Pancreas (tissue), 10 donors: Measurements from ENCODE around the gene PRRG3. TPM values are rescaled to one million over a fixed set of nuclear protein-coding genes. Genes with fewer than 3 reads are reported as not detected.

Experiments
- ATAC-seq, 4 donors: fragments of 200-7000 bp; cut with Tn5 transposase; one replicate each; pipeline versions ENCODE4 v1.8.0 to v1.9.1; 2020; ENCODE audit warnings: mild to moderate bottlenecking in 4 of 4, moderate library complexity in 4 of 4
- DNase-seq, 6 donors: peaks; one replicate each; pipeline ENCODE4 v3.0.0-alpha.2; 2020
- FAIRE-seq: peaks from 2 replicates; lab custom pipeline; 2012; peaks lifted over from hg19 to GRCh38; lab: Jason Lieb, UNC
- H3K27ac ChIP-seq, 4 donors: fragments of 200-600 bp; sonication (generic); 1 replicate in 3 of 4; 2 replicates in 1 of 4; pipeline versions ENCODE4 v1.5.0 to v1.8.0; 2020
- H3K27me3 ChIP-seq, 4 donors: fragments of 200-600 bp; one replicate each; pipeline ENCODE4 v1.8.0; 2021
- H3K36me3 ChIP-seq, 3 donors: fragments of 200-600 bp; sonication (generic) in 1 of 3; one replicate each; pipeline versions ENCODE4 v1.5.0 to v1.8.0; 2020 to 2021
- H3K4me1 ChIP-seq, 3 donors: fragments of 200-600 bp; one replicate each; pipeline ENCODE4 v1.8.0; 2021
- H3K4me3 ChIP-seq, 4 donors: fragments of 200-600 bp; sonication (generic) in 2 of 4; one replicate each; pipeline versions ENCODE4 v1.5.0 to v1.8.0; 2020 to 2021
- H3K9me3 ChIP-seq, 4 donors: fragments of 200-600 bp; one replicate each; pipeline ENCODE4 v1.8.0; 2021
- CTCF ChIP-seq, 4 donors: fragments of 200-600 bp; sonication (generic) in 3 of 4; IDR thresholded peaks; one replicate each; pipeline versions ENCODE4 v1.5.0 to v1.8.0; 2021; ENCODE audit warnings: antibody characterized with exemption in 4 of 4
- WGBS, 2 donors: extraction: QIAGEN DNeasy Blood & Tissue Kit; methylation state at CpG; one replicate each; pipeline ENCODE4 v1.1.7; 2013; 5-methylcytosine and 5-hydroxymethylcytosine counted together
- intact Hi-C, 3 donors: fragments of 100-400 bp; cut with DNase I; formaldehyde crosslinking; loops; one replicate each; pipeline versions ENCODE4 v1.11.1 to v1.14.2; 2022
- polyA plus RNA-seq, 2 donors: library from polyadenylated mRNA; stranded (reverse); fragments of 200-250 nt; gene quantifications; one replicate each; pipeline ENCODE4 v1.2.3, GENCODE V29; 2013
- total RNA-seq, 6 donors: library from RNA; stranded (reverse); fragmentation: NEBNext Ultra II Directional in 4 of 6; extraction: Animal tissue kit (Norgen Biotek cat#: 25700) in 4 of 6; gene quantifications; one replicate each; pipeline versions ENCODE4 v1.2.1 to v1.2.4, GENCODE V29; 2021 to 2023
- donor health status: healthy with polysubstance abuse.
- donor health status: DM: no; HTN: no; CAD: no; lungs with moderate emphysema.
- donor health status: DM: no; HTN: no; CAD: no.
- donor health status: control.
- donor health status: control.
- donor health status: Bipolar disorder and iron deficiency.
- donor health status: DM: yes; HTN: yes; CAD: no.
- donor health status: DM: no; HTN: no; CAD: no.
- donor health status: DM: no; HTN: no; CAD: no.
- donor health status: DM: yes; HTN: yes; CAD: no.

Gene PRRG3
- total and polyA plus RNA-seq, 8 donors: 0.02 to 0.41 (median 0.11) TPM; not detected in 2

- peak; percentile 94 to 98 (median 96) for ATAC-seq
- Histone ChIP-seq H3K4me3 (no peak overlapping the region), H3K4me1 (no peaks in the 10 kb centered on the region), H3K27me3 (peaks cover 0 to 21% (median 0%) of the 10 kb centered on the region in 4 donors), H3K27ac (no peak overlapping the region), H3K9me3 (no peaks in the 10 kb centered on the region), H3K36me3 (no peaks in the 10 kb centered on the region)
- TF ChIP-seq CTCF (IDR thresholded peaks at IDR 0.05): peak; percentile 64 to 87 (median 86)
- intact Hi-C loops: loop anchor here in 2 of 3 donors (5.0 to 10.0 kb wide), 3 partner anchors 879 to 1061 kb away; partner anchors contain the start of gene GABRQ (in 1 of the 2)
- 6 to 7% methylated on average over 22 of the region's 22 CpGs for WGBS, 2 donors
- no peak for FAIRE-seq
- DNase-seq: peak; percentile 22 to 85 (median 66)
Measured at GRCh38 chrX:151753313-151754046, 58.2 kb downstream of the PRRG3 start.

- no peak for FAIRE-seq
- DNase-seq: peak in 3 of 6 donors; percentile 19 to 63 (median 52)
- Histone ChIP-seq H3K4me1 (no peaks in the 10 kb centered on the region), H3K4me3 (no peak overlapping the region), H3K27me3 (peaks cover 0 to 16% (median 0%) of the 10 kb centered on the region in 4 donors), H3K27ac (no peak overlapping the region), H3K9me3 (no peaks in the 10 kb centered on the region), H3K36me3 (no peaks in the 10 kb centered on the region)
- WGBS, 2 donors: 43 to 44% methylated on average over 6 of the region's 6 CpGs
- ATAC-seq: peak; percentile 59 to 76 (median 74)
- no peak for TF ChIP-seq CTCF (IDR thresholded peaks at IDR 0.05)
- intact Hi-C loops: loop anchor here in 2 of 3 donors (5.0 to 10.0 kb wide), 3 partner anchors 878 to 1061 kb away; partner anchors contain the start of gene GABRQ (in 1 of the 2)
Measured at GRCh38 chrX:151754047-151754429, 58.8 kb downstream of the PRRG3 start.

GRCh38 chrX:151754641-151755215, 59.5 kb downstream of the PRRG3 start:
- Histone ChIP-seq H3K4me1 (no peaks in the 10 kb centered on the region), H3K4me3 (no peak overlapping the region), H3K27ac (no peak overlapping the region), H3K27me3 (peaks cover 0 to 12% (median 0%) of the 10 kb centered on the region in 4 donors), H3K36me3 (no peaks in the 10 kb centered on the region), H3K9me3 (no peaks in the 10 kb centered on the region)
- no peak for TF ChIP-seq CTCF (IDR thresholded peaks at IDR 0.05)
- FAIRE-seq (no peak), DNase-seq (no peak), ATAC-seq (no peak)
- WGBS, 2 donors: 75 to 77% methylated on average over 11 of the region's 11 CpGs
- intact Hi-C loops: loop anchor here in 2 of 3 donors (5.0 to 10.0 kb wide), 3 partner anchors 878 to 1060 kb away; partner anchors contain the start of gene GABRQ (in 1 of the 2)

Other genes with a start within 250 kb of the PRRG3 start
- gene PASD1, start 131.8 kb upstream of the PRRG3 start, total RNA-seq: not detected
- not detected for gene PASD1, start 131.8 kb upstream of the PRRG3 start, polyA plus RNA-seq
- gene FATE1, start 20.6 kb downstream of the PRRG3 start, total RNA-seq: not detected
- under 1 TPM in 1 of 2 donors, not detected in 1; 0.07 TPM for gene FATE1, start 20.6 kb downstream of the PRRG3 start, polyA plus RNA-seq
- gene CNGA2, start 39.3 kb downstream of the PRRG3 start, total RNA-seq: not detected
- gene CNGA2, start 39.3 kb downstream of the PRRG3 start, polyA plus RNA-seq: not detected
- not detected for gene MAGEA4, start 217.4 kb downstream of the PRRG3 start, total RNA-seq
- not detected for gene MAGEA4, start 217.4 kb downstream of the PRRG3 start, polyA plus RNA-seq